Neural progenitor cell (in vitro differentiated cells): Measurements from ENCODE around the gene RHOD.

ENCODE experiments used
- CTCF ChIP-seq: fragments of 200-600 bp; sonication (generic); IDR thresholded peaks from 2 replicates; pipeline ENCODE4 v1.5.1; 2017; ENCODE audit warnings: antibody characterized with exemption, mild to moderate bottlenecking
- EZH2phosphoT487 ChIP-seq: fragments of 200-600 bp; sonication (generic); IDR thresholded peaks from 2 replicates; pipeline ENCODE4 v1.6.1; 2017; ENCODE audit warnings: antibody characterized with exemption

DNA sequence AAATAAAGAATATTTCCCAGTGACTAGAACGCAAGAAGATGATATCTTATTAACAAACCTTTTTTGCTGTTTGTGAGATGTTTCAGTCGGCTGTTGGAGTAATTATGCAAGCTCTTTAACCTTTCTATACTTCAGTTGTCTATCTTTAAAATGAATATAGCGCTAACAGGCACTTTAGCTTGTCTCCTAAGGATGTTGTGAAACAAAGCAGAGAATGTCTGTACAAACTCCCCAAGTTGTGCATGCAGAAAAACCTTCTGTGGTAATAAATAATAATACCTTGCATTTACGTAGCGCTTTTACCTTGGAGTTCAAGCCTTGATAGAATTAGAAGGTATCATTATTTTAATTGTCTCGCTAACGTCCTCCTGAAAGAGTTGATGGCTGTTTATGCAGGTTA is 60.5 kb downstream of the RHOD start:
- no peak for TF ChIP-seq CTCF
- TF ChIP-seq EZH2phosphoT487, result no peak
